ENCODE data around the gene TMEM175.

DNA sequence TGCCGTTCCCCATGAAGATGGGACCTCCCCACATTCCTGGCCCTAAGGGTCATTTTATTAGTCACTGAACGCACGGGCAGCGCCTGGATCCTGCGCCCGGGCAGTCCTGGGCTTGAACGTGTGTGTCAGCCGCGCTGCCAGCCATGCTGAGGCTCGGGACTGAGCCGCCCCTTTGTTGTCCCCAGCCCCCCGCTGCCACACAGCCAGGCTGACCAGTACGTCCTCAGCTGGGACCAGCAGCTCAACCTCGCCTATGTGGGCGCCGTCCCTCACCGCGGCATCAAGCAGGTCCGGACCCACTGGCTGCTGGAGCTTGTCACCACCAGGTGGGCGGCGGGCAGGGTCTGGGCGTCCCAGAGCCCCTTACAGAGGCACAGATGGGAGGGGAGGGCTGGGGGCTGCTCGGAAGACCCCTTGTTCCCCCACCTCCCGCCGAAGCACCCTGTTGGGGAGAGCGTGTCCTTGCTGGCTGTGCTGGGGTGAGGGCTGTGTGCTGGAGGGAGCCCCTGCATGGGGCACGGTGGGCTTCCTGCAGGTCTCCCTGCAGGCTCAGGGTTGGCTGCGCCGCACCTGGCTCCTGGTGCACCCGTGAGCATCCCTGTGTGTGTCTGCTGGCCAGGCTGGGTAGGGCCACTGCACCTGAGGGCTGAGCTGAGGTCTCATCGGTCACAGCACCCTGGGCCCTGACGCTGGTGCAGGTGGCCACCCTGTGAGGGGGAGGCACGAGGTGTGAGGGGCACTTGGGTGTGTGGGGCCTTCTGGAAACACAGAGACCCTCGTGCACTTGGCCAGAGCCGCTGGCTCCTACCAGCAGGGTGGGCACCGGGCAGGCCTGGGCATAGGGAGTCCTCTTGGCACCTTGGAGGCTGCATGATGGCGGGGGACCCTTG lies 55.6 kb downstream of the TMEM175 start:
- TF ChIP-seq FOXP1 (CRISPR knock-in tag; IDR thresholded peaks at IDR 0.05): no peak
- TF ChIP-seq GATAD2B (IDR thresholded peaks at IDR 0.05; ENCODE audit: borderline replicate concordance): no peak
- TF ChIP-seq HDAC6 (IDR thresholded peaks at IDR 0.05; ENCODE audit: low read depth, low read length): no peak
- TF ChIP-seq TAF1 (IDR thresholded peaks at IDR 0.05; ENCODE audit: control insufficient read depth, extremely low read depth, insufficient read depth, low read length, severe bottlenecking): no peak
- TF ChIP-seq, protein P1, sequence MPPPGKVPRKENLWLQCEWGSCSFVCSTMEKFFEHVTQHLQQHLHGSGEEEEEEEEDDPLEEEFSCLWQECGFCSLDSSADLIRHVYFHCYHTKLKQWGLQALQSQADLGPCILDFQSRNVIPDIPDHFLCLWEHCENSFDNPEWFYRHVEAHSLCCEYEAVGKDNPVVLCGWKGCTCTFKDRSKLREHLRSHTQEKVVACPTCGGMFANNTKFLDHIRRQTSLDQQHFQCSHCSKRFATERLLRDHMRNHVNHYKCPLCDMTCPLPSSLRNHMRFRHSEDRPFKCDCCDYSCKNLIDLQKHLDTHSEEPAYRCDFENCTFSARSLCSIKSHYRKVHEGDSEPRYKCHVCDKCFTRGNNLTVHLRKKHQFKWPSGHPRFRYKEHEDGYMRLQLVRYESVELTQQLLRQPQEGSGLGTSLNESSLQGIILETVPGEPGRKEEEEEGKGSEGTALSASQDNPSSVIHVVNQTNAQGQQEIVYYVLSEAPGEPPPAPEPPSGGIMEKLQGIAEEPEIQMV (tag; conservative IDR thresholded peaks at IDR 0.05; ENCODE audit: low read depth): no peak
- TF ChIP-seq, protein P2, sequence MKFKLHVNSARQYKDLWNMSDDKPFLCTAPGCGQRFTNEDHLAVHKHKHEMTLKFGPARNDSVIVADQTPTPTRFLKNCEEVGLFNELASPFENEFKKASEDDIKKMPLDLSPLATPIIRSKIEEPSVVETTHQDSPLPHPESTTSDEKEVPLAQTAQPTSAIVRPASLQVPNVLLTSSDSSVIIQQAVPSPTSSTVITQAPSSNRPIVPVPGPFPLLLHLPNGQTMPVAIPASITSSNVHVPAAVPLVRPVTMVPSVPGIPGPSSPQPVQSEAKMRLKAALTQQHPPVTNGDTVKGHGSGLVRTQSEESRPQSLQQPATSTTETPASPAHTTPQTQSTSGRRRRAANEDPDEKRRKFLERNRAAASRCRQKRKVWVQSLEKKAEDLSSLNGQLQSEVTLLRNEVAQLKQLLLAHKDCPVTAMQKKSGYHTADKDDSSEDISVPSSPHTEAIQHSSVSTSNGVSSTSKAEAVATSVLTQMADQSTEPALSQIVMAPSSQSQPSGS (CRISPR knock-in tag; IDR thresholded peaks at IDR 0.05): no peak
- no peak; the same call in 1 of the 2 replicates for TF ChIP-seq POLR2AphosphoS2 (IDR thresholded peaks at IDR 0.05; ENCODE audit: low read length)
- TF ChIP-seq RB1 (IDR thresholded peaks at IDR 0.05; ENCODE audit: low read depth): no peak
- TF ChIP-seq ASH1L (IDR thresholded peaks at IDR 0.05; ENCODE audit: borderline replicate concordance, low read depth, partially characterized antibody): no peak
- TF ChIP-seq CTCF (IDR thresholded peaks at IDR 0.05 in 2 of 3, conservative IDR thresholded peaks at IDR 0.05 in 1 of 3; ENCODE audit: insufficient read depth in 2 of 3, low read depth in 1 of 3, low read length in 3 of 3): no peak
- no peak for TF ChIP-seq ZHX1 (conservative IDR thresholded peaks at IDR 0.05; ENCODE audit: low read length)
- TF ChIP-seq, protein P3, sequence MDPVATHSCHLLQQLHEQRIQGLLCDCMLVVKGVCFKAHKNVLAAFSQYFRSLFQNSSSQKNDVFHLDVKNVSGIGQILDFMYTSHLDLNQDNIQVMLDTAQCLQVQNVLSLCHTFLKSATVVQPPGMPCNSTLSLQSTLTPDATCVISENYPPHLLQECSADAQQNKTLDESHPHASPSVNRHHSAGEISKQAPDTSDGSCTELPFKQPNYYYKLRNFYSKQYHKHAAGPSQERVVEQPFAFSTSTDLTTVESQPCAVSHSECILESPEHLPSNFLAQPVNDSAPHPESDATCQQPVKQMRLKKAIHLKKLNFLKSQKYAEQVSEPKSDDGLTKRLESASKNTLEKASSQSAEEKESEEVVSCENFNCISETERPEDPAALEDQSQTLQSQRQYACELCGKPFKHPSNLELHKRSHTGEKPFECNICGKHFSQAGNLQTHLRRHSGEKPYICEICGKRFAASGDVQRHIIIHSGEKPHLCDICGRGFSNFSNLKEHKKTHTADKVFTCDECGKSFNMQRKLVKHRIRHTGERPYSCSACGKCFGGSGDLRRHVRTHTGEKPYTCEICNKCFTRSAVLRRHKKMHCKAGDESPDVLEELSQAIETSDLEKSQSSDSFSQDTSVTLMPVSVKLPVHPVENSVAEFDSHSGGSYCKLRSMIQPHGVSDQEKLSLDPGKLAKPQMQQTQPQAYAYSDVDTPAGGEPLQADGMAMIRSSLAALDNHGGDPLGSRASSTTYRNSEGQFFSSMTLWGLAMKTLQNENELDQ (CRISPR knock-in tag; IDR thresholded peaks at IDR 0.05; ENCODE audit: borderline replicate concordance): no peak

All from K562 (cell line).